HepG2 (cell line): ENCODE results near the gene MLN. TPM values are rescaled to one million over a fixed set of nuclear protein-coding genes. Genes with fewer than 3 reads are reported as not detected.

Source experiments
- ATAC-seq: fragments of 200-7000 bp; cut with Tn5 transposase; 3 replicates; pipeline ENCODE4 v1.9.1; 2020; ENCODE audit warnings: mild to moderate bottlenecking, moderate library complexity
- BruUV-seq: library from RNA; stranded (reverse); fragments of 400-500 nt; replicated peaks from 2 replicates; lab custom pipeline; 2021; lab: Mats Ljungman, UMichigan
- CTCF ChIA-PET: fragments of 300-600 bp; formaldehyde crosslinking; extraction: SDS; loops from one replicate; lab custom pipeline; 2021; ENCODE audit warnings: low total read pairs, inconsistent platforms, low intra/inter-chr PET ratio; lab: Yijun Ruan, JAX
- POLR2A ChIA-PET: fragments of 350-600 bp; sonication (Branson Sonifier 250); formaldehyde crosslinking; loops from one replicate; lab custom pipeline; 2020; ENCODE audit warnings: antibody characterized with exemption, inconsistent platforms; lab: Yijun Ruan, JAX
- DNase-seq: peaks from one replicate; pipeline ENCODE4 v3.0.0-alpha.2; 2015; ENCODE audit warnings: low spot score
- FAIRE-seq: peaks from 3 replicates; lab custom pipeline; 2011; peaks lifted over from hg19 to GRCh38; lab: Jason Lieb, UNC
- H2AFZ ChIP-seq: one replicate; pipeline ENCODE4 v1.6.1; 2011; ENCODE audit warnings: low read length, inconsistent platforms
- H3K27ac ChIP-seq: fragments of 300-600 bp; 3 replicates; pipeline ENCODE4 v1.8.0; 2011; ENCODE audit warnings: mixed run types, mild to moderate bottlenecking, mixed read lengths, low read length, inconsistent platforms; ENCODE audit not compliant: insufficient read depth; ENCODE audit errors: extremely low read length
- H3K27me3 ChIP-seq, 2 experiments: fragments of 200-600 bp in 1 of 2; 2 replicates in 1 of 2; 3 replicates in 1 of 2; pipeline versions ENCODE4 v1.6.0 to v1.8.0; 2011; ENCODE audit warnings: low read length in 2 of 2, mild to moderate bottlenecking in 2 of 2, moderate library complexity in 2 of 2, inconsistent platforms in 1 of 2; ENCODE audit not compliant: insufficient read depth in 2 of 2, control insufficient read depth in 1 of 2
- H3K36me3 ChIP-seq, 2 experiments: fragments of 200-600 bp in 1 of 2; replicated peaks in 1 of 2; 2 replicates in 1 of 2; 3 replicates in 1 of 2; pipeline versions ENCODE4 v1.5.1 to v1.8.0; 2011; ENCODE audit warnings: low read length in 2 of 2, inconsistent platforms in 1 of 2; ENCODE audit not compliant: insufficient read depth in 2 of 2, control insufficient read depth in 1 of 2
- H3K4me1 ChIP-seq: 2 replicates; pipeline ENCODE4 v1.5.1; 2012; ENCODE audit warnings: low read length, inconsistent platforms; ENCODE audit not compliant: insufficient read depth
- H3K4me2 ChIP-seq: 2 replicates; pipeline ENCODE4 v1.6.0; 2011; ENCODE audit warnings: low read depth, low read length, inconsistent platforms
- H3K4me3 ChIP-seq, 3 experiments: fragments of 200-600 bp in 1 of 3; sonication (generic), shearing (Covaris generic) in 1 of 3; replicated peaks in 1 of 3; 2 replicates each; pipeline ENCODE4 v1.5.1; 2011 to 2016; ENCODE audit warnings: low read length in 3 of 3, inconsistent platforms in 2 of 3, low read depth in 2 of 3, mild to moderate bottlenecking in 2 of 3, control low read depth in 1 of 3, mixed read lengths in 1 of 3; ENCODE audit not compliant: insufficient read depth in 1 of 3
- H3K79me2 ChIP-seq: one replicate; pipeline ENCODE4 v1.6.1; 2011; ENCODE audit warnings: low read length, inconsistent platforms; ENCODE audit not compliant: insufficient read depth
- H3K9ac ChIP-seq: 2 replicates; pipeline ENCODE4 v1.6.0; 2011; ENCODE audit warnings: mild to moderate bottlenecking, low read depth, low read length, inconsistent platforms; ENCODE audit not compliant: insufficient read depth
- H3K9me3 ChIP-seq: 2 replicates; pipeline ENCODE4 v1.5.1; 2012; ENCODE audit warnings: mild to moderate bottlenecking, low read length
- H4K20me1 ChIP-seq: 2 replicates; pipeline ENCODE4 v1.6.0; 2011; ENCODE audit warnings: inconsistent platforms, mild to moderate bottlenecking, low read length, moderate library complexity; ENCODE audit not compliant: insufficient read depth
- AGO2 ChIP-seq: fragments of 200-400 bp; formaldehyde crosslinking; optimal IDR thresholded peaks from 2 replicates; pipeline ENCODE3; 2017; ENCODE audit warnings: mild to moderate bottlenecking, low read depth, low read length, moderate library complexity
- DZIP1 ChIP-seq: sonication (generic); formaldehyde crosslinking; IDR thresholded peaks from 2 replicates; pipeline ENCODE4 v1.5.0; 2020; ENCODE audit warnings: mild to moderate bottlenecking, missing genetic modification reagents
- GPN1 ChIP-seq: sonication (generic); formaldehyde crosslinking; IDR thresholded peaks from 2 replicates; pipeline ENCODE4 v1.5.1; 2020; ENCODE audit warnings: missing genetic modification reagents, borderline replicate concordance
- HCFC1 ChIP-seq: fragments of 150-350 bp; IDR thresholded peaks from 2 replicates; pipeline ENCODE4 v1.6.1; 2014; ENCODE audit warnings: low read depth, low read length
- KDM4B ChIP-seq: sonication (generic); formaldehyde crosslinking; IDR thresholded peaks from 2 replicates; pipeline ENCODE4 v1.4.0; 2020; ENCODE audit warnings: missing genetic modification reagents
- NCOR1 ChIP-seq: fragments of 200-600 bp; sonication (generic); IDR thresholded peaks from 2 replicates; pipeline ENCODE4 v1.7.0; 2017; ENCODE audit warnings: antibody characterized with exemption, low read length, borderline replicate concordance
- NR2F6 ChIP-seq, 2 experiments: IDR thresholded peaks; 2 replicates each; pipeline ENCODE4 v1.6.1; 2016; ENCODE audit warnings: antibody characterized with exemption in 1 of 2, mild to moderate bottlenecking in 1 of 2
- POLR2A ChIP-seq, 2 experiments: IDR thresholded peaks; 2 replicates each; pipeline ENCODE4 v1.6.1; 2011; ENCODE audit warnings: low read depth in 2 of 2, low read length in 2 of 2, mild to moderate bottlenecking in 1 of 2, moderate library complexity in 1 of 2; ENCODE audit not compliant: insufficient read depth in 1 of 2
- PTBP1 ChIP-seq: fragments of 200-400 bp; formaldehyde crosslinking; IDR thresholded peaks from 2 replicates; pipeline ENCODE4 v1.6.1; 2018; ENCODE audit warnings: low read length, low read depth; ENCODE audit not compliant: poor library complexity, severe bottlenecking
- SIX1 ChIP-seq: sonication (generic); formaldehyde crosslinking; IDR thresholded peaks from 2 replicates; pipeline ENCODE4 v1.4.0; 2020; ENCODE audit warnings: missing genetic modification reagents, borderline replicate concordance
- SP1 ChIP-seq, 2 experiments: fragments of 450-650 bp in 1 of 2; sonication (generic) in 1 of 2; formaldehyde crosslinking in 1 of 2; IDR thresholded peaks; 2 replicates each; pipeline versions ENCODE4 v1.4.0 to v1.6.1; 2016 to 2020; ENCODE audit warnings: missing genetic modification reagents in 1 of 2
- ZBTB21 ChIP-seq: sonication (generic); formaldehyde crosslinking; IDR thresholded peaks from 2 replicates; pipeline ENCODE4 v1.4.0; 2020; ENCODE audit warnings: missing genetic modification reagents
- ZKSCAN1 ChIP-seq: fragments of 150-350 bp; IDR thresholded peaks from 2 replicates; pipeline ENCODE4 v1.6.1; 2014; ENCODE audit warnings: low read length
- ZNF260 ChIP-seq: sonication (generic); formaldehyde crosslinking; IDR thresholded peaks from 2 replicates; pipeline ENCODE4 v1.4.0; 2020; ENCODE audit warnings: missing genetic modification reagents, low read depth, mild to moderate bottlenecking, borderline replicate concordance
- ZNF496 ChIP-seq: sonication (generic); formaldehyde crosslinking; IDR thresholded peaks from 2 replicates; pipeline ENCODE4 v1.8.1; 2023; ENCODE audit warnings: mild to moderate bottlenecking, moderate library complexity, missing genetic modification reagents; ENCODE audit not compliant: insufficient replicate concordance
- ZNF607 ChIP-seq: sonication (generic); formaldehyde crosslinking; IDR thresholded peaks from 2 replicates; pipeline ENCODE4 v1.5.1; 2020; ENCODE audit warnings: missing genetic modification reagents, mild to moderate bottlenecking, borderline replicate concordance
- WGBS: methylation state at CpG from one replicate; pipeline ENCODE4 v1.1.6; 2017; ENCODE audit warnings: low lambda C conversion rate; 5-methylcytosine and 5-hydroxymethylcytosine counted together
- in situ Hi-C: cut with HindIII; loops from 2 replicates; pipeline ENCODE4 v1.10.0; 2017; ENCODE audit warnings: low pct_unique_long_range_greater_than_20kb; ENCODE audit not compliant: extremely low pct_ligation_motif_present
- intact Hi-C: fragments of 100-400 bp; cut with micrococcal nuclease; formaldehyde crosslinking; loops from one replicate; pipeline ENCODE4 v1.10.0; 2022; ENCODE audit not compliant: unreplicated experiment
- polyA plus RNA-seq, 8 experiments: library from polyadenylated mRNA; depleted of rRNA in 3 of 8; stranded (reverse) in 7 of 8; unstranded in 1 of 8; fragments of >200 nt; fragmentation: Illumina TruSeq in 4 of 8; extraction: Trizol in 4 of 8; gene quantifications; 2 replicates each; pipeline versions ENCODE4 v1.2.1 to v1.2.3, GENCODE V29; 2011 to 2016; ENCODE audit warnings: low read depth in 4 of 8, missing spikeins in 1 of 8, mixed read lengths in 1 of 8; ENCODE audit not compliant: insufficient read depth in 1 of 8
- total RNA-seq, 5 experiments: library from RNA; depleted of rRNA; stranded (reverse); fragments of >200 nt; fragmentation: Illumina TruSeq; extraction: Trizol; gene quantifications; 2 replicates each; pipeline ENCODE4 v1.2.3, GENCODE V29; 2016; ENCODE audit warnings: low read depth in 1 of 5

MLN gene
- total and polyA plus RNA-seq, 2 of the 13 experiments (the other 11 are each of a cell fraction or from before 2014, with no cell fraction given): not detected

DNA sequence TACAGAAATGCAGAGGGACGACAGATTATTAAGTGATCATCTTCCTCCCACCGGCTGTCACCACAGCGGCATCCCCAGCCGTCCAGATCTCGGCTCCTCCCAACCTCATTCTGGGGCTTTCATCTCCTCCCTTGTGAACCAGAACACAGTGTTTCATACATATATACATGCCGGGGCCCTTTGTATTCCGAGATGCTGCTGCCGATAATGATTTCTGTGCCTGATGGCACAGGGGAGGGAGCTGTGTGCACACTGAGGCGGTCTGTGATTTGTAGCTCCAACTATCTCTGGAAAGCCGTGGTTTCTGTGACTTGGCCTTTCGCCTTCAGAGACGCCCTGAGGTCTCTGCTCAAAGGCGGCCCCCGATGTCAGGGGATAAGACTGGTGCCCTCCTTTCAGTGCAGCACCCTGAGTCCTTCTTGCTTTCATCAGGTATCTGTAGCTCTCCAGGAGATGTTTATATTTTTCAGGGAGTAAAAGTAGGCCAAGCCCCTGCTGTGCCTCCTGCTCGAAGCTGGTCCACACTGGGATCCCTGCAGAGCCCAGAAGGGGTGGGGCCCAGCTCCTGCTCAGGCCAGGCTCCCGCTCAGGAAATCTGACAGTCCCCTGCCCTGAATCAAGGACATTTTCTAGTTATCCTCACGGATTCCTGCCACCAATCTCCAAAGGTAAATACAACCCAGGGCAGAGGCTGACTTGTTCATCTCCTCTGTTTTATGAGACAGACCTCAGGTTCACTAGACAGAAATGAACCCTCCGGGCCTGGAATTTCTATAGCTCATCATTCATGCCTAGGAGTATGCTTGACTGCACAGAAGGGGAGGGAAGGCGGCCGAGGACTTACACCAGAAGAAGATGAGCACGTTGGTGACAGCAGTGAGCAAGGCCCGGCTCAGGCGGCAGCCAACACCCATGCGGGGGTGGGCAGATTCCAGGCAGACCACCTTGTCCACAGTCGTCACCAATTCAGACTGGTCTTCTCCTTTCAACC is 26.1 kb downstream of the MLN start:
- ChIA-PET CTCF (no interaction called here), POLR2A (interaction anchor here (1.7 kb wide), 1 partner anchor 11 kb away, joined by 7 read pairs; the partner anchor contains the start of gene LEMD2)
- WGBS: 96% methylated on average over 25 of the region's 25 CpGs
- H3K4me3 ChIP-seq: no peak overlapping the region
- BruUV-seq: no TSS peak
- ATAC-seq (no peak), FAIRE-seq (no peak), DNase-seq (no peak)
- H3K36me3 ChIP-seq: peaks cover 53 to 90% of the 10 kb centered on the region in 2 experiments
- H3K79me2 ChIP-seq: no peaks in the 10 kb centered on the region
- no peak overlapping the region for H3K4me2 ChIP-seq
- intact Hi-C loops: no loop called here
- in situ Hi-C loops: no loop called here
- TF ChIP-seq HCFC1: no peak
- peak; percentile 18 for TF ChIP-seq AGO2
- no peaks in the 10 kb centered on the region for H3K27me3 ChIP-seq
- H4K20me1 ChIP-seq: no peaks in the 10 kb centered on the region
- H3K27ac ChIP-seq: no peak overlapping the region
- H3K9me3 ChIP-seq: no peaks in the 10 kb centered on the region
- no peak overlapping the region for H2AFZ ChIP-seq
- no peak overlapping the region for H3K9ac ChIP-seq
- no peaks in the 10 kb centered on the region for H3K4me1 ChIP-seq

DNA sequence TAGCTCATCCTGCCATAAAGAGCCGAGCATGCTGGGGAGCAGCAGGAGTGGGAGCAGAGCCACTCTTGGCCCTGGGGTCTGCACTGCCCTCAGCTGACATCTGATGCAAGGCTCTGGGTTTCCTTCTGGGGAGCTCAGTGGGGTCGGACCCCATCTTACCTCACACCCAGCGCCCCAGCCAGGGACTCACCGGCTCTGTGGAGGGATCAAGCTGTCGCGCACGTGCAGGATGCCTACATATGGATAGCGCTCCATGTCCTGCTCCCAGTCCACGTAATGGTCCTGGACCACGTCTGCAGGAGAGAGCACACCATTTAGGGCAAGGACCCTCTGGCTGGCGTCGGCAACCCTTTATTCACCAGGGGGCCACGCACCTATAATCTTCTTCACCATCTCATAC is 27.0 kb downstream of the MLN start:
- intact Hi-C loops: no loop called here
- ChIA-PET CTCF (no interaction called here), POLR2A (no interaction called here)
- Histone ChIP-seq H3K9ac (no peak overlapping the region), H2AFZ (no peak overlapping the region), H3K36me3 (peaks cover 54 to 86% of the 10 kb centered on the region in 2 experiments), H3K79me2 (no peaks in the 10 kb centered on the region), H3K9me3 (no peaks in the 10 kb centered on the region), H3K4me2 (no peak overlapping the region), H3K27ac (no peak overlapping the region), H4K20me1 (no peaks in the 10 kb centered on the region), H3K4me3 (no peak overlapping the region), H3K27me3 (no peaks in the 10 kb centered on the region), H3K4me1 (no peaks in the 10 kb centered on the region)
- BruUV-seq: no TSS peak
- 86% methylated on average over 5 of the region's 13 CpGs for WGBS
- DNase-seq (no peak), ATAC-seq (no peak), FAIRE-seq (no peak)
- in situ Hi-C loops: no loop called here
- no peak for TF ChIP-seq PTBP1
- no peak for TF ChIP-seq SIX1 (CRISPR knock-in tag)
- TF ChIP-seq SP1 (IDR thresholded peaks at IDR 0.05): no peak
- no peak for TF ChIP-seq SP1 (CRISPR knock-in tag; IDR thresholded peaks at IDR 0.05)
- TF ChIP-seq NR2F6 (IDR thresholded peaks at IDR 0.05): no peak
- no peak for TF ChIP-seq NR2F6 (CRISPR knock-in tag; IDR thresholded peaks at IDR 0.05)
- no peak for TF ChIP-seq NCOR1
- no peak for TF ChIP-seq ZNF607
- TF ChIP-seq DZIP1 (CRISPR knock-in tag): no peak
- TF ChIP-seq ZKSCAN1: no peak
- TF ChIP-seq GPN1 (CRISPR knock-in tag): no peak
- TF ChIP-seq AGO2: peak; percentile 51
- TF ChIP-seq ZNF496 (CRISPR knock-in tag): no peak
- TF ChIP-seq ZBTB21 (CRISPR knock-in tag): no peak
- TF ChIP-seq ZNF260 (CRISPR knock-in tag): no peak
- TF ChIP-seq POLR2A (IDR thresholded peaks at IDR 0.05; ENCODE audit: insufficient read depth in 1 of 2, low read depth in 2 of 2, low read length in 2 of 2): peak in 1 of 2 experiments; percentile 28; a peak in 1 of 4 replicates
- no peak for TF ChIP-seq KDM4B
